Right lobe of liver (tissue), 6 donors: Measurements from ENCODE around the gene GALNT16. TPM values are rescaled to one million over a fixed set of nuclear protein-coding genes. Genes with fewer than 3 reads are reported as not detected.
"Not testable (repeated sequence)": the region's sequence is repeated elsewhere in the genome, so short reads cannot be mapped to it uniquely, and the experiment has no call there.

Source experiments
- ATAC-seq, 4 donors: fragments of 200-7000 bp; cut with Tn5 transposase; one replicate each; pipeline ENCODE4 v1.9.1; 2020; ENCODE audit warnings: mild to moderate bottlenecking in 4 of 4, moderate library complexity in 4 of 4
- DNase-seq, 3 donors: peaks; one replicate each; pipeline ENCODE4 v3.0.0-alpha.2; 2020
- H3K27ac ChIP-seq, 3 donors: fragments of 200-600 bp; one replicate each; pipeline ENCODE4 v1.8.0; 2022
- H3K27me3 ChIP-seq, 2 donors: fragments of 200-600 bp; one replicate each; pipeline ENCODE4 v1.8.0; 2022
- H3K36me3 ChIP-seq, 4 donors: fragments of 200-600 bp; sonication (generic) in 1 of 4; one replicate each; pipeline versions ENCODE4 v1.5.1 to v1.8.0; 2017 to 2022; ENCODE audit warnings: control low read depth in 1 of 4
- H3K4me1 ChIP-seq, 4 donors: fragments of 200-600 bp; sonication (generic) in 1 of 4; one replicate each; pipeline versions ENCODE4 v1.5.1 to v1.8.0; 2017 to 2022; ENCODE audit warnings: control low read depth in 1 of 4
- H3K4me3 ChIP-seq, 3 donors: fragments of 200-600 bp; one replicate each; pipeline ENCODE4 v1.8.0; 2022
- H3K9me3 ChIP-seq, 4 donors: fragments of 200-600 bp; sonication (generic) in 1 of 4; one replicate each; pipeline versions ENCODE4 v1.5.1 to v1.8.0; 2017 to 2022; ENCODE audit warnings: control low read depth in 1 of 4
- POLR2A ChIP-seq: fragments of 450-650 bp; IDR thresholded peaks from one replicate; pipeline ENCODE4 v1.6.1; 2017; ENCODE audit warnings: antibody characterized with exemption, mild to moderate bottlenecking
- WGBS: methylation state at CpG from one replicate; pipeline ENCODE4 v1.1.6; 2018; ENCODE audit warnings: low coverage, low lambda C conversion rate; ENCODE audit not compliant: insufficient coverage; ENCODE audit errors: missing lambda C conversion rate; 5-methylcytosine and 5-hydroxymethylcytosine counted together
- intact Hi-C, 2 donors: fragments of 100-400 bp; cut with DNase I; formaldehyde crosslinking; loops; one replicate each; pipeline versions ENCODE4 v1.11.2 to v1.14.1; 2022
- total RNA-seq, 6 experiments: library from RNA; depleted of rRNA in 2 of 6; stranded (reverse); fragments of >200 nt in 2 of 6; fragmentation: NEBNext Ultra II Directional in 3 of 6; extraction: Animal tissue kit (Norgen Biotek cat#: 25700) in 3 of 6; gene quantifications; one replicate each; pipeline versions ENCODE4 v1.1.0 to v1.2.4, GENCODE V29; 2016 to 2023
- TF ChIP-seq, protein P1 (sequence below), 4 donors: fragments of 200-600 bp in 3 of 4; fragments of 450-650 bp in 1 of 4; IDR thresholded peaks; one replicate each; pipeline versions ENCODE4 v1.5.1 to v1.8.0; 2016 to 2022; ENCODE audit warnings: antibody characterized with exemption in 4 of 4, mild to moderate bottlenecking in 2 of 4
- donor health status: DM: no; HTN: yes; CAD: no.
- donor health status: DM: no; HTN: no; CAD: no.
- donor health status: DM: no; HTN: no; CAD: no.
- donor health status: DM: no; HTN: yes; CAD: no.
- donor health status: DM: no; HTN: yes; CAD: no.

The GALNT16 gene
- total RNA-seq, 6 experiments from 2014 or later, result 0.37 to 1.7 (median 0.94) TPM

DNA sequence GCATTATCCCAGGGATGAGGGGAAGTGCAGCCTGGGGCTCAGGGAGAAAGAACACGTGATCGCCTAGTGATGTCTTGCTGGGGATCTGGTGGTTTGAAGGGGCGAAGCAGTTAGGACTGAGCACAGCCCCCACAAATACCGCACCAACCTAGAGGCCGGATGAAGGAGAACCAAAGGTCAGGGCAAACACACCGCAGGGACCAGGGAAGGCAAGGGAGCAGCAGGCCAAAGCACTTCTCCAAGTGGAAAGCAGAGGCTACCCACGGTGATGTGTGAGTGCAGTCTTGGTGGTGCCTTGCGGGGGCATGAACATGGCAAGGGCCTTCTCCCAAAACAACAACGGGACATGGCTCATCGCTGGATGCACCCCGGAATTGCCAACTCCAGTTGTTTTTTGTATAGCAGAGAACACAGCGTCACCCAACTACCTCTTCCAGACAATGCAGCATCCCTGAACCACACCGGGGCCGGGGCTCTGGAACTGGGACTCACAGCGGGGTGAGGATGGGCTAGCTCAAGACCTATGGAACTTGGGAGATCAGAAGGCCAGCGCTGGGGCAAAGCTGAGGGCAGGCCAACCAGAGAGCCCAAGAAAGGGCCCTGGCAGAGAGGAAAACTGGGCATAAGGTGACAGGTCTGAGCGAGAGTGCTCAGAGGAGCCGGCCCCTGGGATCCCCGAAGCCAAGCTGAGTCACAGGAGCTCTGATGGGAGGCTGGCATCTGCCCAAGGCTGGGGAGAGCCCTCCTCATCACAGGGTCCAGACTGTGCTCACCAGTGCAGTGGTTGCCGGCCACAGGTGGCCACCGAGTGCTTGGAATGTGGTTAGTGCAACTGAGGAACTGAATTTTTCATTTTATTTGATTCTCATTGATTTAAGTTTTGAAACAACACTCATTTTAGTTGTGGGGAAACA, 11.1 kb downstream of the GALNT16 start:
- no peaks in the 10 kb centered on the region for H3K4me1 ChIP-seq
- no peak overlapping the region for H3K4me3 ChIP-seq
- 75% methylated on average over 9 of the region's 21 CpGs for WGBS
- no peaks in the 10 kb centered on the region for H3K27me3 ChIP-seq
- TF ChIP-seq, protein P1, sequence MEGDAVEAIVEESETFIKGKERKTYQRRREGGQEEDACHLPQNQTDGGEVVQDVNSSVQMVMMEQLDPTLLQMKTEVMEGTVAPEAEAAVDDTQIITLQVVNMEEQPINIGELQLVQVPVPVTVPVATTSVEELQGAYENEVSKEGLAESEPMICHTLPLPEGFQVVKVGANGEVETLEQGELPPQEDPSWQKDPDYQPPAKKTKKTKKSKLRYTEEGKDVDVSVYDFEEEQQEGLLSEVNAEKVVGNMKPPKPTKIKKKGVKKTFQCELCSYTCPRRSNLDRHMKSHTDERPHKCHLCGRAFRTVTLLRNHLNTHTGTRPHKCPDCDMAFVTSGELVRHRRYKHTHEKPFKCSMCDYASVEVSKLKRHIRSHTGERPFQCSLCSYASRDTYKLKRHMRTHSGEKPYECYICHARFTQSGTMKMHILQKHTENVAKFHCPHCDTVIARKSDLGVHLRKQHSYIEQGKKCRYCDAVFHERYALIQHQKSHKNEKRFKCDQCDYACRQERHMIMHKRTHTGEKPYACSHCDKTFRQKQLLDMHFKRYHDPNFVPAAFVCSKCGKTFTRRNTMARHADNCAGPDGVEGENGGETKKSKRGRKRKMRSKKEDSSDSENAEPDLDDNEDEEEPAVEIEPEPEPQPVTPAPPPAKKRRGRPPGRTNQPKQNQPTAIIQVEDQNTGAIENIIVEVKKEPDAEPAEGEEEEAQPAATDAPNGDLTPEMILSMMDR (IDR thresholded peaks at IDR 0.05), result no peak
- no peak for TF ChIP-seq POLR2A
- H3K27ac ChIP-seq, result no peak overlapping the region
- DNase-seq, result no peak
- no peak for ATAC-seq
- no peaks in the 10 kb centered on the region for H3K36me3 ChIP-seq
- H3K9me3 ChIP-seq, result no peaks in the 10 kb centered on the region
- intact Hi-C loops, result no loop called here

DNA sequence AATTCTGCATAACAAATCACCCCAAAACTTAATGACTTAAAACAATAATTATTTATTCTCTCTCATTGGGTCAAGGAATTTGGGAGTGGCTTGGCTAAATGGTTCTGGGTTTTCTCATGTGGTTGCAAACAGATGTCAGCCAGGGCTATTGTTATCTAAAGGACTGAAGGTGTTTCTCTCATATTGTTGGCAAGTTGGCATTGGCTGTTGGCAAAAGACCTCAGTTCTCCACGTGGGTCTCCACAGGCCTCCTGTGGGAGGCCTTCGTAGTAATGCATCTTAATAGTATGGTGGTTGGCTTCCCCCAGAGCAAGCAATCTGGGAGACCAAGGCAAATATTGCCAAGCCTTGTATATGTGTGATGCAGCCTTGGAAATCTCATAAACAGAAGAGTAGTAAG, 14.4 kb downstream of the GALNT16 start:
- H3K27me3 ChIP-seq, result no peaks in the 10 kb centered on the region
- H3K4me1 ChIP-seq, result no peaks in the 10 kb centered on the region
- DNase-seq (no peak), ATAC-seq (no peak)
- intact Hi-C loops, result no loop called here
- TF ChIP-seq, protein P1 (IDR thresholded peaks at IDR 0.05), result no peak
- no peak for TF ChIP-seq POLR2A
- no peak overlapping the region for H3K27ac ChIP-seq
- 51% methylated on average over 2 of the region's 2 CpGs for WGBS
- H3K36me3 ChIP-seq, result no peaks in the 10 kb centered on the region
- no peaks in the 10 kb centered on the region for H3K9me3 ChIP-seq
- no peak overlapping the region for H3K4me3 ChIP-seq

DNA sequence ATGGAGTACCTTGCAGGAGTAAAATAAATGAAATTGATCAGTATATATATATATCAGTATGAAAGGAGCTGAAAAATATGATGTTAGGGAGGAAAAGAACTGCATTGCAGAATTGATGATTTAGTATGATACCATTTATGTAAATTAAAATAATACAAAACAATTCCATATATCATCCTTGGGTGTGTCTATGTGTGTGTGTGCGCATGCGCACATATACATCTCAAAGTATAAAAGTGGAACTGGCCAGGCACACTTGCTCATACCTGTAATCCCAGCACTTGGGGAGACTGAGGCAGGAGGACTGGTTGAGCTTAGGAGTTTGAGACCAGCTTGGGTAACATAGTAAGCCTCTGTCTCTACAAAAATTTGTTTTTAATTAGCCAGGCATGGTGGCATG, 15.4 kb downstream of the GALNT16 start:
- WGBS, result 100% methylated on average over 2 of the region's 2 CpGs
- intact Hi-C loops, result no loop called here
- H3K36me3 ChIP-seq, result no peaks in the 10 kb centered on the region
- H3K27me3 ChIP-seq, result no peaks in the 10 kb centered on the region
- no peak overlapping the region for H3K4me3 ChIP-seq
- no peaks in the 10 kb centered on the region for H3K9me3 ChIP-seq
- ATAC-seq (no peak), DNase-seq (no peak)
- H3K4me1 ChIP-seq, result no peaks in the 10 kb centered on the region
- H3K27ac ChIP-seq, result no peak overlapping the region
- TF ChIP-seq POLR2A, result no peak
- TF ChIP-seq, protein P1 (IDR thresholded peaks at IDR 0.05), result no peak

DNA sequence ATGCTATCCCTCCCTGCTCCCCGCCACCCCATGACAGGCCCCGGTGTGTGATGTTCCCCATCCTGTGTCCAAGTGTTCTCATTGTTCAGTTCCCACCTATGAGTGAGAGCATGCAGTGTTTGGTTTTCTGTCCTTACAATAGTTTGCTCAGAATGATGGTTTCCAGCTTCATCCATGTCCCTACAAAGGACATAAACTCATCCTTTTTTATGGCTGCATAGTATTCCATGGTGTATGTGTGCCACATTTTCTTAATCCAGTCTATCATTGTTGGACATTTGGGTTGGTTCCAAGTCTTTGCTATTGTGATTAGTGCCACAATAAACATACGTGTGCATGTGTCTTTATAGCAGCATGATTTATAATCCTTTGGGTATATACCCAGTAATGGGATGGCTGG, 17.4 kb downstream of the GALNT16 start:
- DNase-seq, H3K27me3 ChIP-seq, H3K9me3 ChIP-seq, H3K36me3 ChIP-seq, H3K4me3 ChIP-seq, ATAC-seq, H3K4me1 ChIP-seq, intact Hi-C loops, H3K27ac ChIP-seq: not testable (repeated sequence)
- WGBS, result 100% methylated on average over 2 of the region's 3 CpGs

DNA sequence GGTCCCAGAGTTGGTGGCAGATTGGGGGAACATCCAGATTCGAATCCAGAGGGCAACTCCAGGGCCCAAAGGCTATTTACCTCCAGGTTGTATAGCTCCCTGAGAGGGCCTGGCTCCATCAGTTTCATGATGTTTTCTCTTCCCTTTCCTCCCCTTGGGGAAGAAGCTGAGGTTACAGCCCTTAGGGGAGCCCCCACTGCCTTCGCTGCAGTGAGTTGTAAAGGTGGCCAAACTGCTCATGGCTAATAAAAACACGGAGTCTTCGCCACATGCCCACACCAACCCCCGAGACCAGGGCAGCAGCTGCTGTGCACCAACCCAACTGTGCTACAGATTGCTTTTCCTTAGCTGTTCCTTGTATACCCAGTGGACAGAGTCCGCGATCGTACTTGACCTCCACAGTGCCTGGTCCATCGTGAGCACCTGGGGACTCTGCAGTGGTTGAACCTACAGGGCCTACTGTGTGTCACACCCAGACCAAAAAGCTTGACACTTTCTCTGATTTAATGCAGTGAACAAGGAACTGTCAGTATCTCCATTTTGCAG, 20.9 kb downstream of the GALNT16 start:
- no peak for ATAC-seq
- intact Hi-C loops, result no loop called here
- H3K4me1 ChIP-seq, result no peaks in the 10 kb centered on the region
- TF ChIP-seq, protein P1 (IDR thresholded peaks at IDR 0.05), result no peak
- TF ChIP-seq POLR2A, result no peak
- no peaks in the 10 kb centered on the region for H3K36me3 ChIP-seq
- WGBS, result 85% methylated on average over 6 of the region's 9 CpGs
- H3K4me3 ChIP-seq, result no peak overlapping the region
- no peak for DNase-seq
- H3K27me3 ChIP-seq, result no peaks in the 10 kb centered on the region
- no peaks in the 10 kb centered on the region for H3K9me3 ChIP-seq
- H3K27ac ChIP-seq, result no peak overlapping the region
